HEK293 (cell line): ENCODE results near the gene GSPT1.

ENCODE experiments used
- ZNF16 ChIP-seq: fragments of 450-650 bp; formaldehyde crosslinking; IDR thresholded peaks from 2 replicates; pipeline ENCODE4 v1.5.1; 2016; ENCODE audit warnings: low read depth, missing biosample characterization, missing genetic modification characterization
- ZNF623 ChIP-seq: fragments of 450-650 bp; formaldehyde crosslinking; IDR thresholded peaks from 2 replicates; pipeline ENCODE4 v1.5.1; 2016; ENCODE audit warnings: missing biosample characterization, missing genetic modification characterization
- TF ChIP-seq, protein P1 (sequence below): sonication (generic); formaldehyde crosslinking; IDR thresholded peaks from 2 replicates; pipeline ENCODE4 v1.8.1; 2022; ENCODE audit warnings: mild to moderate bottlenecking, moderate library complexity, missing genetic modification reagents
- TF ChIP-seq, protein P2 (sequence below): fragments of 450-650 bp; formaldehyde crosslinking; IDR thresholded peaks from 2 replicates; pipeline ENCODE4 v1.5.1; 2016; ENCODE audit warnings: missing biosample characterization, missing genetic modification characterization
- TF ChIP-seq, protein P3 (sequence below): fragments of 450-650 bp; formaldehyde crosslinking; IDR thresholded peaks from 2 replicates; pipeline ENCODE4 v1.5.1; 2016; ENCODE audit warnings: missing biosample characterization, missing genetic modification characterization

DNA sequence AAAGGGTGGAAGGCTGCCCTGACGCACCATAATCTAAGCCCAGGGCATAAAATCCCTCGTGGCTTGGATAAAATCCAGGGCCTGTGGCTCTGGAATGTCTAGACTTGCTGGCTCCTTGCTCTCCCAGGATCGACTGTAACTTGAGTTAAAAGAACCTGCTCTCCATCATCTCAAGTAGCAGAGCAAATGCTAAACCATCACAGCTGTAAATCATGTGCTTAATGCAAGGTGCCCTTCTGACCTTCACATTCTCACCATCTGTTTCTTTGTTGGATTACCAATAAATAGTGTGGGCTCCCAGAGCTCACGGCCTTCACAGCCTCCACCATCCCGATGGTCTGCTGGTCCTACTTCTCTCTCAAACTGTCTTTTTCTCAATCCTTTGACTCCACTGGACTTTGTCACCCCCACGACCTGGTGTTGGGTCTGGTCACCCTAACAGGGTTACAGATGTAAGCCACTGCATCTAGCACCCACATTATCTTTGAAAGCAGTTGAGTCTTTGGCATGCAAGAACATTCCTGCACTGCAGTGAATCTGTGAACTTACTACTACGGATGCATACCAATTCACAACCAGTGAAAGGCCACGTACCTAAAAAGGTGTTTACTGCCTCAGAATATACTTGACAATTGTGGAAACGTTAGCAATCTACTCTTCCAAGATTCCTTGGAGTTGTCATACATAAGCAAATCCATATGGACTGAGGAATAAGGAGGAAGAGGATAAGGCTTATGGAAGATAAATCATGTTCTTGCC is 79.7 kb downstream of the GSPT1 start:
- TF ChIP-seq, protein P1, sequence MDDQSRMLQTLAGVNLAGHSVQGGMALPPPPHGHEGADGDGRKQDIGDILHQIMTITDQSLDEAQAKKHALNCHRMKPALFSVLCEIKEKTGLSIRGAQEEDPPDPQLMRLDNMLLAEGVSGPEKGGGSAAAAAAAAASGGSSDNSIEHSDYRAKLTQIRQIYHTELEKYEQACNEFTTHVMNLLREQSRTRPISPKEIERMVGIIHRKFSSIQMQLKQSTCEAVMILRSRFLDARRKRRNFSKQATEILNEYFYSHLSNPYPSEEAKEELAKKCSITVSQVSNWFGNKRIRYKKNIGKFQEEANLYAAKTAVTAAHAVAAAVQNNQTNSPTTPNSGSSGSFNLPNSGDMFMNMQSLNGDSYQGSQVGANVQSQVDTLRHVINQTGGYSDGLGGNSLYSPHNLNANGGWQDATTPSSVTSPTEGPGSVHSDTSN (CRISPR knock-in tag) = no peak
- TF ChIP-seq, protein P2, sequence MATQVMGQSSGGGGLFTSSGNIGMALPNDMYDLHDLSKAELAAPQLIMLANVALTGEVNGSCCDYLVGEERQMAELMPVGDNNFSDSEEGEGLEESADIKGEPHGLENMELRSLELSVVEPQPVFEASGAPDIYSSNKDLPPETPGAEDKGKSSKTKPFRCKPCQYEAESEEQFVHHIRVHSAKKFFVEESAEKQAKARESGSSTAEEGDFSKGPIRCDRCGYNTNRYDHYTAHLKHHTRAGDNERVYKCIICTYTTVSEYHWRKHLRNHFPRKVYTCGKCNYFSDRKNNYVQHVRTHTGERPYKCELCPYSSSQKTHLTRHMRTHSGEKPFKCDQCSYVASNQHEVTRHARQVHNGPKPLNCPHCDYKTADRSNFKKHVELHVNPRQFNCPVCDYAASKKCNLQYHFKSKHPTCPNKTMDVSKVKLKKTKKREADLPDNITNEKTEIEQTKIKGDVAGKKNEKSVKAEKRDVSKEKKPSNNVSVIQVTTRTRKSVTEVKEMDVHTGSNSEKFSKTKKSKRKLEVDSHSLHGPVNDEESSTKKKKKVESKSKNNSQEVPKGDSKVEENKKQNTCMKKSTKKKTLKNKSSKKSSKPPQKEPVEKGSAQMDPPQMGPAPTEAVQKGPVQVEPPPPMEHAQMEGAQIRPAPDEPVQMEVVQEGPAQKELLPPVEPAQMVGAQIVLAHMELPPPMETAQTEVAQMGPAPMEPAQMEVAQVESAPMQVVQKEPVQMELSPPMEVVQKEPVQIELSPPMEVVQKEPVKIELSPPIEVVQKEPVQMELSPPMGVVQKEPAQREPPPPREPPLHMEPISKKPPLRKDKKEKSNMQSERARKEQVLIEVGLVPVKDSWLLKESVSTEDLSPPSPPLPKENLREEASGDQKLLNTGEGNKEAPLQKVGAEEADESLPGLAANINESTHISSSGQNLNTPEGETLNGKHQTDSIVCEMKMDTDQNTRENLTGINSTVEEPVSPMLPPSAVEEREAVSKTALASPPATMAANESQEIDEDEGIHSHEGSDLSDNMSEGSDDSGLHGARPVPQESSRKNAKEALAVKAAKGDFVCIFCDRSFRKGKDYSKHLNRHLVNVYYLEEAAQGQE (tag by site-specific recombination) = no peak
- TF ChIP-seq, protein P3, sequence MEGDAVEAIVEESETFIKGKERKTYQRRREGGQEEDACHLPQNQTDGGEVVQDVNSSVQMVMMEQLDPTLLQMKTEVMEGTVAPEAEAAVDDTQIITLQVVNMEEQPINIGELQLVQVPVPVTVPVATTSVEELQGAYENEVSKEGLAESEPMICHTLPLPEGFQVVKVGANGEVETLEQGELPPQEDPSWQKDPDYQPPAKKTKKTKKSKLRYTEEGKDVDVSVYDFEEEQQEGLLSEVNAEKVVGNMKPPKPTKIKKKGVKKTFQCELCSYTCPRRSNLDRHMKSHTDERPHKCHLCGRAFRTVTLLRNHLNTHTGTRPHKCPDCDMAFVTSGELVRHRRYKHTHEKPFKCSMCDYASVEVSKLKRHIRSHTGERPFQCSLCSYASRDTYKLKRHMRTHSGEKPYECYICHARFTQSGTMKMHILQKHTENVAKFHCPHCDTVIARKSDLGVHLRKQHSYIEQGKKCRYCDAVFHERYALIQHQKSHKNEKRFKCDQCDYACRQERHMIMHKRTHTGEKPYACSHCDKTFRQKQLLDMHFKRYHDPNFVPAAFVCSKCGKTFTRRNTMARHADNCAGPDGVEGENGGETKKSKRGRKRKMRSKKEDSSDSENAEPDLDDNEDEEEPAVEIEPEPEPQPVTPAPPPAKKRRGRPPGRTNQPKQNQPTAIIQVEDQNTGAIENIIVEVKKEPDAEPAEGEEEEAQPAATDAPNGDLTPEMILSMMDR (tag by site-specific recombination) = no peak
- TF ChIP-seq ZNF623 (tag by site-specific recombination) (no peak), ZNF16 (tag by site-specific recombination) (no peak)
